Measurements from ENCODE around the gene CBR3.

The CBR3 gene

GRCh38 chr21:36170823-36171222 is 35.9 kb downstream of the CBR3 start:
- no peak for TF ChIP-seq CTCF (conservative IDR thresholded peaks at IDR 0.05)
- TF ChIP-seq ZFX (IDR thresholded peaks at IDR 0.05), result no peak
- no peak overlapping the region for H3K27ac ChIP-seq

- H3K27ac ChIP-seq, result no peak overlapping the region
- no peak for TF ChIP-seq CTCF (conservative IDR thresholded peaks at IDR 0.05)
- TF ChIP-seq ZFX (IDR thresholded peaks at IDR 0.05), result no peak
Observed at GRCh38 chr21:36171336-36171735, 36.5 kb downstream of the CBR3 start.

DNA sequence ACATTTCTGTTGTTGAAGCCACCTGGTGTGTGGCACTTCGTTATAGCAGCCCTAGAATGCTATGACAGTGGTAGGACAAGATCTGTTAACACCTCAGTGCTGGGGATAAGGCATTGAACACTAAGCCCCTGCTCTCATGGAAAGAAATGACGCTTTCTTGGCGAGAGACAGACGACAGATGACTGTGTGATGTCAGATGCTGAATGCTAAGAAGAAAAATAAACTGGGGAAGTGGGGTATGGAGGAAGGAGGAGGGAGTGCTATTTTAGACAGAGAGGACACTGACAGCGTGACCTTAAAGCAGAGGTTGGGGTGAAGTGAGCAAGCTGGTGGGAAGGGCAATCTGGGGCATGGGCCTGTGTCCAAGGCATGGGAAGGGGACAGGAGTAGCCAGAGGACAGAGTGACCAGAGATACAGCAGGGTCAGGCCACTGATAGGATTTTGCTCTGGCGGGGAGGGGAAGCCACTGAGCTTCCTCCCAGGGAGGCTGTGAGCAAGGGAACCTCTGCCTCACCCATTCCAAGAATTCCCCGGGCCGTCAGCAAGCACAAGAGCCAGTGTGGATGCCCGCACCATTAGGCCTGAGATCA is 37.0 kb downstream of the CBR3 start:
- TF ChIP-seq ZFX (IDR thresholded peaks at IDR 0.05) (no peak), CTCF (conservative IDR thresholded peaks at IDR 0.05) (no peak)
- H3K27ac ChIP-seq, result no peak overlapping the region

DNA sequence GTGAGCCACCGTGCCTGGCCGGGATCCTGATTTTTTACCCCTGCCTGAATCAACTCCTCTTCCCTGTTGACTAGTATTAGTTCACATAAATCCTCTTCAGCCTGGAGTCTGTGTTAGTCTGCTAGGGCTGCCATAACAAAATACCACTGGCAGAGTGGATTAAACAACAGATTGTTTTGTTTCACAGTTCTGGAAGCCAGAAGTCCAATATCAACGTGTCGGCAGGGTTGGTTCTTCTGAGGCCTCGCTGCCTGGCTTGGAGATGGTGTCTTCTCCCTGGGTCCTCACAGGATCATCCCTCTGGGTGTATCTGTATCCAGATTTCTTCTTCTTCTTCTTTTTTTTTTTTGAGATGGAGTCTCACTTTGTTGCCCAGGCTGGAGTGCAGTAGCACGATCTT is 39.9 kb downstream of the CBR3 start:
- TF ChIP-seq CTCF (conservative IDR thresholded peaks at IDR 0.05) (no peak), ZFX (IDR thresholded peaks at IDR 0.05) (no peak)
- H3K27ac ChIP-seq, result no peak overlapping the region

DNA sequence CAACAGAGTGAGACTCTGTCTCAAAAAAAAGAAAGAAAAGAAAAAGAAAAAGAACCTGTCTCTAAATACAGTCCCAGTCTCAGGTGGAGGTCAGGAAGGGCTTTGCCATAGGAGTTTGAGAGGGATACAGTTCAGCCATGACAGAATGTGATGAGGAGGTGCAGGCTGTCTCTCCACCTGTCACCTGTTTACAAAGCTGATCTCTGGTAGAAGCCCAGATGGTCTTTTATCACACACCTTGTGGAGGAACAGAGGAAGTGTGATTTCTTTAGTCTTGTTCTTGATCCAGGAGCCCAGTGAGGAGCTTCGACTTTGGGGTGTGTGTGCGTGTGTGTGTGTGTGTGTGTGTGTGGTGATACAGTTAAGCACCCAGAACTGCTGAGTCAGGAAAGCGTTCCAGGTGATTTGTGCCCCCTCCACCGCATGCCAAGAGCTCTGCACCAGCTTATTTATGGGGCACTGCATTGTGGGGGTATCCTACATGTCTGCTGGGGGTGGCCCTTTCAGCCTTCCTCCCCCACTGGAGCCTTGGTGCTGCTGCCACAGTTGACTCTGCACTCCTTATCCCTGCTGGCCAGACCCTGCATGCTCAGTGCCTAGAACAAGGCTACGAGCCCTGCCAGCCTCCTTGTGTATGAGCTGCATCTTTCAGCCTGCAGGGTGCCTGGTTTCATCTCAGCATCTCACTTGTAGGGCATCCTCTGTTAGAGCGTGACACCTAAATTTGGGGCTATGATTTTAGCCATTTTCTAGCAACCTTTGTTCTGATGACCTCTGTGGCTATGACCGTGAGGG is 41.1 kb downstream of the CBR3 start:
- TF ChIP-seq ZFX (IDR thresholded peaks at IDR 0.05) (no peak), CTCF (conservative IDR thresholded peaks at IDR 0.05) (no peak)
- no peak overlapping the region for H3K27ac ChIP-seq

DNA sequence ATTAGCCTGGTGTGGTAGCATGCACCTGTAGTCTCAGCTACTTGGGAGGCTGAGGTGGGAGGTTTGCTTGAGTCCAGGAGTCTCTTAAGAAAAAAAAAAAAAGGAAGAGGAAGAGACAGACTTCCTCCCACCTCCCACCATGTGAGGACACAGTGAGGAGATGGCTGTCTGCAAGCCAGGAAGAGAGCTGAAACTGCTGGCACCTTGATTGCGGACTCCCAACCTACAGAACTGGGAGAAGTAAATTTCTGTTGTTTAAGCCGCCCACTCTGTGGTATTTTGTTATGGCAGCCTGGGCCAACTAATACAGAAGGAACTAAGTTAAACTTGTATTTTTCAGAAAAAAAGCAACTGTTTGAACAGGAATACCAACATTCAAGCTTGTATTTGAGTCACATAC is 43.5 kb downstream of the CBR3 start:
- TF ChIP-seq ZFX (IDR thresholded peaks at IDR 0.05) (no peak), CTCF (conservative IDR thresholded peaks at IDR 0.05) (no peak)
- no peak overlapping the region for H3K27ac ChIP-seq

DNA sequence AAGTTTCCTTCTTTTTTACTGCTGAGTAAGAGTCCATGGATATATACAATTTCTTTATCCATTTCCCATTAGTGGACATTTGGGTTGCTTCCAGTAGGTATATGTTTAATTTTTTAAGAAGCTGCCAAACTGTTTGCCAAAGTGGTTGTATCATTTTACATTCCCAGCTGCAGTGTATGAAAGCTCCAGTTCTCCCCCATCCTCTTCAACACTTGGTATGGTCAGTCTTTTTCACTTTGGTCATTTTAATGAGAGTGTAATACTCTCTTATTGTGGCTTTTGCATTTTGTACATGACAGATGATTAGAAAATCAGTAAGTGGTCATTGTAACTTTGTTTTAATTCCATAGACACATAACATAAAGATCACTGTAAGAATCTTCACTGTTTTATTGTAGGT is 44.3 kb downstream of the CBR3 start:
- TF ChIP-seq ZFX (IDR thresholded peaks at IDR 0.05) (no peak), CTCF (conservative IDR thresholded peaks at IDR 0.05) (no peak)

More for the DNA sequence above, 44.3 kb downstream of the CBR3 start:
- H3K27ac ChIP-seq, result no peak overlapping the region
